NCI-H146 treated with DMSO at 0.1 percent for 48 hours (cell line): Measurements from ENCODE around the gene LSAMP.

Experiments
- DNase-seq: peaks from one replicate; lab custom pipeline; 2025; ENCODE audit not compliant: unreplicated experiment; lab: John Stamatoyannopoulos, UW

LSAMP gene

GRCh38 chr3:116433552-116433951 is 11.7 kb downstream of the LSAMP start:
- no peak for DNase-seq

- DNase-seq = no peak
Measured at GRCh38 chr3:116432795-116433194, 12.5 kb downstream of the LSAMP start.

GRCh38 chr3:116429479-116430269 is 15.6 kb downstream of the LSAMP start:
- DNase-seq = no peak

GRCh38 chr3:116426036-116426435 is 19.3 kb downstream of the LSAMP start:
- DNase-seq = no peak

- peak; percentile 85 for DNase-seq
Measured at GRCh38 chr3:116425126-116425525, 20.2 kb downstream of the LSAMP start.

- no peak for DNase-seq
Measured at GRCh38 chr3:116423945-116424344, 21.3 kb downstream of the LSAMP start.

GRCh38 chr3:116423374-116423773 is 21.9 kb downstream of the LSAMP start:
- peak; percentile 35 for DNase-seq

GRCh38 chr3:116417151-116417550 is 28.1 kb downstream of the LSAMP start:
- no peak for DNase-seq

GRCh38 chr3:116413319-116413718 is 32.0 kb downstream of the LSAMP start:
- no peak for DNase-seq

GRCh38 chr3:116408473-116408872 is 36.8 kb downstream of the LSAMP start:
- DNase-seq = no peak

- DNase-seq = no peak
Measured at GRCh38 chr3:116405231-116405630, 40.1 kb downstream of the LSAMP start.

- no peak for DNase-seq
Measured at GRCh38 chr3:116399701-116400226, 45.5 kb downstream of the LSAMP start.

GRCh38 chr3:116394365-116394764 is 50.9 kb downstream of the LSAMP start:
- DNase-seq = peak; percentile 81

GRCh38 chr3:116393199-116393598 is 52.1 kb downstream of the LSAMP start:
- DNase-seq = no peak

GRCh38 chr3:116392291-116392690 is 53.0 kb downstream of the LSAMP start:
- no peak for DNase-seq

- no peak for DNase-seq
Measured at GRCh38 chr3:116391296-116392201, 53.7 kb downstream of the LSAMP start.

GRCh38 chr3:116390318-116390717 is 55.0 kb downstream of the LSAMP start:
- DNase-seq = no peak

GRCh38 chr3:116388867-116389385 is 56.4 kb downstream of the LSAMP start:
- no peak for DNase-seq

- no peak for DNase-seq
Measured at GRCh38 chr3:116386168-116386567, 59.1 kb downstream of the LSAMP start.

GRCh38 chr3:116384717-116385116 is 60.6 kb downstream of the LSAMP start:
- DNase-seq = no peak

- DNase-seq = no peak
Measured at GRCh38 chr3:116378077-116378476, 67.2 kb downstream of the LSAMP start.

GRCh38 chr3:116374901-116375300 is 70.4 kb downstream of the LSAMP start:
- DNase-seq = no peak
